ENCODE results near the gene DCAF8L2. TPM values are rescaled to one million over a fixed set of nuclear protein-coding genes. Genes with fewer than 3 reads are reported as not detected.

DCAF8L2 gene
- total RNA-seq, 2 donors from 2014 or later: not detected

DNA sequence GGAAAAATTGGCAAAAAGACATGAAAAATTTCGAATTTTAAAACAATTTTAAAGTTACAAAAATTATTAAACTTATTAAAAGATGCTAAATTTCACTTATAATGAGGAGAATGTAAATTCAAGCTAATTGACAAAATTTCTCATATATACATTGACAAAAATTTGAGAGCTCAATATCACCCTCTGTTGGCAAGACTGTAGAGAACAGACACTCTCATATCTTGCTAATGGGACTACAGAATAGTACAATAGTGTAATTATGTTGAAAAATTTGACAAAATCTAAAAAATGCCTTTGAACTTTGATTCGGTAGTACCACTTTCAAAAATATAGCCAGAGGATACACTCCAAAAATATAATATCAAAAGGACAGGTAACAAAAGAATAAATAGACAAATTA, 29.8 kb downstream of the DCAF8L2 start:
- Histone ChIP-seq H3K4me1 (ENCODE audit: control insufficient read depth in 1 of 2, low read depth in 2 of 2) (no peaks in the 10 kb centered on the region), H3K9me3 (no peaks in the 10 kb centered on the region), H3K36me3 (no peaks in the 10 kb centered on the region), H3K27ac (no peak overlapping the region), H3K27me3 (replicated peaks; ENCODE audit: insufficient read depth) (no peaks in the 10 kb centered on the region), H3K4me3 (no peak overlapping the region)
- ATAC-seq (ENCODE audit: insufficient number of reproducible peaks, low FRiP score, low read depth) (no peak), DNase-seq (ENCODE audit: low spot score) (no peak)
- TF ChIP-seq, protein P1, sequence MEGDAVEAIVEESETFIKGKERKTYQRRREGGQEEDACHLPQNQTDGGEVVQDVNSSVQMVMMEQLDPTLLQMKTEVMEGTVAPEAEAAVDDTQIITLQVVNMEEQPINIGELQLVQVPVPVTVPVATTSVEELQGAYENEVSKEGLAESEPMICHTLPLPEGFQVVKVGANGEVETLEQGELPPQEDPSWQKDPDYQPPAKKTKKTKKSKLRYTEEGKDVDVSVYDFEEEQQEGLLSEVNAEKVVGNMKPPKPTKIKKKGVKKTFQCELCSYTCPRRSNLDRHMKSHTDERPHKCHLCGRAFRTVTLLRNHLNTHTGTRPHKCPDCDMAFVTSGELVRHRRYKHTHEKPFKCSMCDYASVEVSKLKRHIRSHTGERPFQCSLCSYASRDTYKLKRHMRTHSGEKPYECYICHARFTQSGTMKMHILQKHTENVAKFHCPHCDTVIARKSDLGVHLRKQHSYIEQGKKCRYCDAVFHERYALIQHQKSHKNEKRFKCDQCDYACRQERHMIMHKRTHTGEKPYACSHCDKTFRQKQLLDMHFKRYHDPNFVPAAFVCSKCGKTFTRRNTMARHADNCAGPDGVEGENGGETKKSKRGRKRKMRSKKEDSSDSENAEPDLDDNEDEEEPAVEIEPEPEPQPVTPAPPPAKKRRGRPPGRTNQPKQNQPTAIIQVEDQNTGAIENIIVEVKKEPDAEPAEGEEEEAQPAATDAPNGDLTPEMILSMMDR (IDR thresholded peaks at IDR 0.05): no peak

DNA sequence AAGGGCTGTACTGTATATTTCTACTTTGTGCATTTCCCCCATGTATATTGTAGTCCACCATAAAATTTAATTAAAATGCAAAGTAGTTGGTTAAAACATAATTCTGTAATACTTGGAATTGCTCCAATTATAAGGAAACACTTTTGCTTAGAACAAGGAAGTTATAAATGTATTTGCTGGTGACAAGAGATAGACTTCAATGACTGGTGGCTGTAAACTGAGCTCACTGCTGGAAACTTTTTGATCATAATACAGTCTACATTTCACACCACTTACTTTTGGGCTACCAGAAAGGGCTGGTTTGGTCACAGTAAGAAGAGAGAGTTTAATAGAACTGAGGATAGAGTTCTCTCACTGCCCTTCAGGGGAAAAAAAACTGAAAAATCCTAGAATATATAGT, 32.7 kb downstream of the DCAF8L2 start:
- no peaks in the 10 kb centered on the region for H3K9me3 ChIP-seq
- no peaks in the 10 kb centered on the region for H3K27me3 ChIP-seq (replicated peaks; ENCODE audit: insufficient read depth)
- no peaks in the 10 kb centered on the region for H3K4me1 ChIP-seq (ENCODE audit: control insufficient read depth in 1 of 2, low read depth in 2 of 2)
- no peak overlapping the region for H3K27ac ChIP-seq
- H3K4me3 ChIP-seq: no peak overlapping the region
- no peaks in the 10 kb centered on the region for H3K36me3 ChIP-seq
- ATAC-seq (ENCODE audit: insufficient number of reproducible peaks, low FRiP score, low read depth) (no peak), DNase-seq (ENCODE audit: low spot score) (no peak)
- TF ChIP-seq, protein P1 (IDR thresholded peaks at IDR 0.05): no peak

DNA sequence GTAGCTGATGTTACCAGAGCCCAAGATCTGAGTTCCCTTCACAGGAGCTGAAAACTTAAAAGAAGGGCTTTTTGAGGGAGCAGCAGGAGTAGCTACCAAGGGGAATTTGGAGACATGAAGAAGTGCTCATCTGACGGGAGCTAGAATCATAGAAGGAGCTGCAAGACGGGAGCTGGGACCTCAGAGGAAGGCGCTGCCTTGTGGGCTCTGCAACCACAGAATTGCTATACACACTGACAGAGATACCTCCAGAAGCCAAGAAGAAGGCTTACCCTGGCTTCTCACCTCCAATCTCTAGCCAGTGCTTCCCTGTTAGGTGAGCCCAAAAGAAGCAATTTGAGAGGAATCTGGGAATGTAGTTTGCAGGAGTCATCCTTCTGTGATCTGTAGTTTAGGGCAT, 35.9 kb downstream of the DCAF8L2 start:
- no peak for ATAC-seq (ENCODE audit: insufficient number of reproducible peaks, low FRiP score, low read depth)
- Histone ChIP-seq H3K4me3 (no peak overlapping the region), H3K27me3 (replicated peaks; ENCODE audit: insufficient read depth) (no peaks in the 10 kb centered on the region), H3K4me1 (ENCODE audit: control insufficient read depth in 1 of 2, low read depth in 2 of 2) (no peaks in the 10 kb centered on the region), H3K9me3 (no peaks in the 10 kb centered on the region), H3K36me3 (no peaks in the 10 kb centered on the region), H3K27ac (no peak overlapping the region)
- TF ChIP-seq, protein P1 (IDR thresholded peaks at IDR 0.05): no peak
- DNase-seq (ENCODE audit: low spot score): no peak

DNA sequence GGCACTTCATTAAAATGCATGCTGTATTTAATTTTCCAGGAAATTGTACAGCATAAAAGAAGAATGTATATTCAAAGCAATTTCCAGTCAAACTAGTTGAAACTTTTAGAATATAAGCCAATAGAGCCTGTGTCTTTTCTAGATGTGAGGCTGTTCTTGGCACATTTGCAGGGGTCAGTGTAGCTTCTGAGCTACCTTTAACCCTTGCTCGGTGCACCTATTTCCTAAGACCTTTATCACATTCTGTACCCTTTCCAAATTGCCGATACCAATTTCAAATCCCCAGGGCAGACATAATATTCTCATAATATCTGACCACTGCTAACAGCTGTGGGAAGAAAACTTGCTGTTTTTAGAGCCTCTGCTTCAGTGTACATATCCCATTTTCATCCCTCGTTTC, 43.2 kb downstream of the DCAF8L2 start:
- DNase-seq (ENCODE audit: low spot score) (no peak), ATAC-seq (ENCODE audit: insufficient number of reproducible peaks, low FRiP score, low read depth) (no peak)
- H3K27ac ChIP-seq: no peak overlapping the region
- H3K4me1 ChIP-seq (ENCODE audit: control insufficient read depth in 1 of 2, low read depth in 2 of 2): no peaks in the 10 kb centered on the region
- no peaks in the 10 kb centered on the region for H3K9me3 ChIP-seq
- H3K4me3 ChIP-seq: no peak overlapping the region
- TF ChIP-seq, protein P1 (IDR thresholded peaks at IDR 0.05): no peak
- H3K36me3 ChIP-seq: no peaks in the 10 kb centered on the region
- no peaks in the 10 kb centered on the region for H3K27me3 ChIP-seq (replicated peaks; ENCODE audit: insufficient read depth)

DNA sequence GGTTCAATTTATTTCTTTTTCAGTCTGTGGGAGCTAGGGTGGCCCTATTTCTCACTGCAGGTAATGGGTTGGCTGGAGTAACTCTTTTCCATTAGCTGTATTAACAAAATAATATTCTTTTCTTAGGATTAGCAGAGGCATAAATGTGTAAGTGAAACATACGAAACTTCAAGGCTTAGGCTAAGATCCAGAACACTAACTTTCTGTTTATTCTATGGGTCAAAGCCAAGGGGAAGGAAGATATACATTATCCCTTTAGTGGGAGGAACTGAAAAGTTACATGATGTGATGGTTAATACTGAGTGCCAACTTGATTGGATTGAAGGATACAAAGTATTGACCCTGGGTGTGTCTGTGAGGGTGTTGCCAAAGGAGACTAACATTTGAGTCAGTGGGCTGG, 66.4 kb downstream of the DCAF8L2 start:
- Histone ChIP-seq H3K4me1 (ENCODE audit: control insufficient read depth in 1 of 2, low read depth in 2 of 2) (no peaks in the 10 kb centered on the region), H3K4me3 (no peak overlapping the region), H3K36me3 (no peaks in the 10 kb centered on the region), H3K27ac (no peak overlapping the region), H3K9me3 (no peaks in the 10 kb centered on the region), H3K27me3 (replicated peaks; ENCODE audit: insufficient read depth) (no peaks in the 10 kb centered on the region)
- no peak for DNase-seq (ENCODE audit: low spot score)
- TF ChIP-seq, protein P1 (IDR thresholded peaks at IDR 0.05): no peak
- ATAC-seq (ENCODE audit: insufficient number of reproducible peaks, low FRiP score, low read depth): no peak
